H9 (cell line): Measurements from ENCODE around the gene CD4. TPM values are rescaled to one million over a fixed set of nuclear protein-coding genes. Genes with fewer than 3 reads are reported as not detected.

ENCODE experiments used
- DNase-seq: peaks from one replicate; pipeline ENCODE4 v3.0.0-alpha.2; 2017
- H2AFZ ChIP-seq: one replicate; pipeline ENCODE4 v1.6.1; 2013; ENCODE audit warnings: mild to moderate bottlenecking, low read length, control low read depth, moderate library complexity
- H2AK5ac ChIP-seq: 2 replicates; pipeline ENCODE4 v1.6.1; 2013; ENCODE audit warnings: low read length, control low read depth, mixed read lengths; ENCODE audit not compliant: insufficient read length
- H2BK120ac ChIP-seq: one replicate; pipeline ENCODE4 v1.6.1; 2013; ENCODE audit warnings: low read depth, mild to moderate bottlenecking, low read length, control low read depth, inconsistent platforms; ENCODE audit not compliant: poor library complexity, severe bottlenecking
- H2BK12ac ChIP-seq: 2 replicates; pipeline ENCODE4 v1.6.1; 2013; ENCODE audit warnings: low read length, control low read depth, mixed read lengths, low read depth; ENCODE audit not compliant: insufficient read length
- H2BK15ac ChIP-seq: 2 replicates; pipeline ENCODE4 v1.6.1; 2013; ENCODE audit warnings: low read depth, low read length, control low read depth
- H2BK20ac ChIP-seq: one replicate; pipeline ENCODE4 v1.6.1; 2013; ENCODE audit warnings: low read depth, mild to moderate bottlenecking, low read length, control low read depth, inconsistent platforms; ENCODE audit not compliant: poor library complexity, severe bottlenecking
- H2BK5ac ChIP-seq: 2 replicates; pipeline ENCODE4 v1.6.1; 2013; ENCODE audit warnings: low read length, control low read depth, mixed read lengths; ENCODE audit not compliant: insufficient read length
- H3K14ac ChIP-seq: 2 replicates; pipeline ENCODE4 v1.6.1; 2013; ENCODE audit warnings: low read length, control low read depth; ENCODE audit not compliant: insufficient read depth
- H3K18ac ChIP-seq: 2 replicates; pipeline ENCODE4 v1.6.1; 2013; ENCODE audit warnings: low read depth, mild to moderate bottlenecking, mixed read lengths, low read length, control low read depth; ENCODE audit not compliant: insufficient read length
- H3K23ac ChIP-seq: 2 replicates; pipeline ENCODE4 v1.6.1; 2013; ENCODE audit warnings: low read length, control low read depth, mixed read lengths, low read depth; ENCODE audit not compliant: insufficient read length
- H3K23me2 ChIP-seq: 2 replicates; pipeline ENCODE4 v1.6.1; 2013; ENCODE audit warnings: low read depth, mild to moderate bottlenecking, mixed read lengths, low read length, control low read depth; ENCODE audit not compliant: insufficient read length, poor library complexity, severe bottlenecking
- H3K27ac ChIP-seq: 2 replicates; pipeline ENCODE4 v1.5.1; 2013; ENCODE audit warnings: low read length, control low read depth, mixed read lengths, low read depth; ENCODE audit not compliant: insufficient read length
- H3K27me3 ChIP-seq: 2 replicates; pipeline ENCODE4 v1.6.1; 2013; ENCODE audit warnings: low read length, control low read depth, inconsistent platforms; ENCODE audit not compliant: insufficient read depth
- H3K4ac ChIP-seq: 2 replicates; pipeline ENCODE4 v1.6.1; 2013; ENCODE audit warnings: low read depth, mild to moderate bottlenecking, control low read depth, inconsistent platforms, low read length, moderate library complexity
- H3K4me1 ChIP-seq: 2 replicates; pipeline ENCODE4 v1.6.1; 2013; ENCODE audit warnings: low read length, control low read depth, inconsistent platforms; ENCODE audit not compliant: insufficient read depth
- H3K4me2 ChIP-seq: 2 replicates; pipeline ENCODE4 v1.6.1; 2013; ENCODE audit warnings: low read length, control low read depth, mixed read lengths; ENCODE audit not compliant: insufficient read length, insufficient read depth
- H3K56ac ChIP-seq: 2 replicates; pipeline ENCODE4 v1.6.1; 2013; ENCODE audit warnings: low read depth, mild to moderate bottlenecking, mixed read lengths, low read length, control low read depth; ENCODE audit not compliant: insufficient read length
- H3K79me1 ChIP-seq: 2 replicates; pipeline ENCODE4 v1.6.1; 2013; ENCODE audit warnings: low read depth, mild to moderate bottlenecking, moderate library complexity, low read length, control low read depth, inconsistent platforms; ENCODE audit not compliant: insufficient read depth, poor library complexity, severe bottlenecking
- H3K79me2 ChIP-seq: 2 replicates; pipeline ENCODE4 v1.6.1; 2013; ENCODE audit warnings: low read length, control low read depth, inconsistent platforms; ENCODE audit not compliant: insufficient read depth
- H3K9ac ChIP-seq: 2 replicates; pipeline ENCODE4 v1.6.1; 2013; ENCODE audit warnings: low read length, control low read depth, mixed read lengths; ENCODE audit not compliant: insufficient read length; ENCODE audit errors: extremely low read depth
- H3K9me3 ChIP-seq: one replicate; pipeline ENCODE4 v1.6.1; 2013; ENCODE audit warnings: low read depth, low read length, inconsistent platforms; ENCODE audit not compliant: control insufficient read depth
- H3T11ph ChIP-seq: one replicate; pipeline ENCODE4 v1.6.1; 2013; ENCODE audit warnings: mild to moderate bottlenecking, low read length, control low read depth, inconsistent platforms
- H4K20me1 ChIP-seq: one replicate; pipeline ENCODE4 v1.6.1; 2013; ENCODE audit not compliant: control insufficient read depth, insufficient read length, insufficient read depth
- H4K5ac ChIP-seq: 2 replicates; pipeline ENCODE4 v1.6.1; 2013; ENCODE audit warnings: low read depth, mild to moderate bottlenecking, mixed read lengths, low read length, control low read depth; ENCODE audit not compliant: insufficient read length
- H4K8ac ChIP-seq: replicated peaks from 2 replicates; pipeline ENCODE4 v1.6.1; 2013; ENCODE audit warnings: low read length, control low read depth, mixed read lengths, low read depth; ENCODE audit not compliant: insufficient read length
- H4K91ac ChIP-seq: 2 replicates; pipeline ENCODE4 v1.6.1; 2013; ENCODE audit warnings: low read depth, mild to moderate bottlenecking, moderate library complexity, mixed read lengths, low read length, control low read depth; ENCODE audit not compliant: insufficient read length
- H3K27ac Mint-ChIP-seq, 3 experiments: 2 replicates in 2 of 3; 3 replicates in 1 of 3; pipeline ENCODE4 v1.8.0; 2020 to 2021; ENCODE audit warnings: mixed read lengths in 3 of 3, mild to moderate bottlenecking in 1 of 3, moderate library complexity in 1 of 3
- H3K27me3 Mint-ChIP-seq: 2 replicates; pipeline ENCODE4 v1.8.0; 2021; ENCODE audit warnings: low read depth, mild to moderate bottlenecking, moderate library complexity, mixed read lengths
- H3K36me3 Mint-ChIP-seq, 3 experiments: 2 replicates in 2 of 3; 3 replicates in 1 of 3; pipeline ENCODE4 v1.8.0; 2020 to 2021; ENCODE audit warnings: low read depth in 3 of 3, mixed read lengths in 3 of 3; ENCODE audit not compliant: insufficient read depth in 1 of 3
- H3K4me1 Mint-ChIP-seq, 2 experiments: 2 replicates each; pipeline ENCODE4 v1.8.0; 2020; ENCODE audit warnings: mixed read lengths in 2 of 2
- H3K4me3 Mint-ChIP-seq, 2 experiments: 2 replicates in 1 of 2; 3 replicates in 1 of 2; pipeline ENCODE4 v1.8.0; 2020 to 2021; ENCODE audit warnings: mild to moderate bottlenecking in 2 of 2, mixed read lengths in 2 of 2, moderate library complexity in 1 of 2
- H3K9me3 Mint-ChIP-seq, 2 experiments: 2 replicates in 1 of 2; 3 replicates in 1 of 2; pipeline ENCODE4 v1.8.0; 2020; ENCODE audit warnings: mild to moderate bottlenecking in 2 of 2, mixed read lengths in 2 of 2, moderate library complexity in 1 of 2
- CTCF ChIP-seq: fragments of 200-600 bp; sonication (generic); conservative IDR thresholded peaks from 3 replicates; pipeline ENCODE4 v1.8.0; 2021; ENCODE audit warnings: antibody characterized with exemption, mild to moderate bottlenecking
- WGBS: extraction: QIAGEN DNeasy Blood & Tissue Kit; methylation state at CpG from one replicate; pipeline ENCODE4 v1.1.7; 2013; ENCODE audit warnings: missing lambda C conversion rate, low lambda C conversion rate, mixed read lengths; ENCODE audit not compliant: insufficient read length; ENCODE audit errors: extremely low coverage; 5-methylcytosine and 5-hydroxymethylcytosine counted together
- total RNA-seq: library from RNA; stranded (reverse); gene quantifications from 2 replicates; pipeline ENCODE4 v1.2.1, GENCODE V29; 2021

Gene CD4
- total RNA-seq, 1 experiment from 2014 or later: 1.1 TPM

GRCh38 chr12:6752167-6752920, 37.0 kb upstream of the CD4 start:
- Histone ChIP-seq H2BK15ac (no peak overlapping the region), H3K23me2 (peaks cover 3% of the 10 kb centered on the region), H2BK20ac (no peak overlapping the region), H2BK12ac (no peak overlapping the region), H3K4me1 (peaks cover 6% of the 10 kb centered on the region; the same call in 1 of the 2 replicates), H3K79me1 (peaks cover 8% of the 10 kb centered on the region), H3T11ph (no peak overlapping the region), H3K18ac (peak overlapping the region; percentile 92), H4K5ac (no peak overlapping the region), H2BK120ac (no peak overlapping the region), H4K91ac (no peak overlapping the region), H3K27me3 (no peaks in the 10 kb centered on the region), H3K27ac (no peak overlapping the region), H3K23ac (no peak overlapping the region), H3K9me3 (no peaks in the 10 kb centered on the region), H3K79me2 (peaks cover 4% of the 10 kb centered on the region), H2AFZ (no peak overlapping the region), H3K56ac (no peak overlapping the region), H2BK5ac (no peak overlapping the region), H3K4ac (no peak overlapping the region; the same call in 1 of the 2 replicates), H3K9ac (peak overlapping the region; percentile 91), H3K14ac (peak overlapping the region; percentile 90), H4K8ac (no peak overlapping the region), H3K4me2 (peak overlapping the region; percentile 94), H4K20me1 (no peaks in the 10 kb centered on the region), H2AK5ac (no peak overlapping the region)
- peaks cover 21 to 26% of the 10 kb centered on the region in 2 experiments for H3K4me1 Mint-ChIP-seq
- H3K27ac Mint-ChIP-seq: peak overlapping the region; percentile 86 to 99 (median 92)
- peak overlapping the region; percentile 91 to 98 for H3K4me3 Mint-ChIP-seq
- TF ChIP-seq CTCF: peak; percentile 42; the same call in 2 of the 3 replicates
- H3K27me3 Mint-ChIP-seq: no peaks in the 10 kb centered on the region
- no CpG with 5 or more reads among the region's 24 CpGs for WGBS
- H3K9me3 Mint-ChIP-seq: no peaks in the 10 kb centered on the region
- peak; percentile 68 for DNase-seq
- peaks cover 39 to 50% (median 49%) of the 10 kb centered on the region in 3 experiments; a peak in 6 of 7 replicates for H3K36me3 Mint-ChIP-seq
